Activated CD8-positive, alpha-beta memory T cell treated with anti-CD3 and anti-CD28 coated beads, Interleukin-2, amount 50 U/mL, for 4 hours (primary cell): ENCODE results near the gene NCBP1.

Experiments used
- DNase-seq: peaks from one replicate; pipeline ENCODE4 v3.0.0-alpha.2; 2020

The NCBP1 gene

DNA sequence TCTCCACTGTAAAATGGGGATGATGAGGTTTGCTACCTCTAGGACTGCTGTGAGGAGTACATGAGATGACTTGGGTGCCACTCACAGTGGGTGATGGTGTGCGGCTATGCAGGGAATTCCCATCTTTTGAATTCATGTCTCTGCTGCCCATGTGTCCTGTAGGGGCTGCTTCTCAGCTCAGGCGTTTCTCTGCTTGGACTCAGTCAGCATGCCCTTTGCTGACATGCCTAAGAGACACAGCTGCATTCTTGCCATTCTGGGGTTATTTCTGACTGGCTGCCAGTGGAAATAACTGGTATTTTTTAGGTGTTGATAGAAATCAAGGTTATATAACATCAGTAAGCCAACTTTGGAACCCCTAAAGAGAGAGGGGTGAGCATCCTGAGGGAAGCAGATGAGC lies 87.8 kb downstream of the NCBP1 start:
- DNase-seq = no peak

DNA sequence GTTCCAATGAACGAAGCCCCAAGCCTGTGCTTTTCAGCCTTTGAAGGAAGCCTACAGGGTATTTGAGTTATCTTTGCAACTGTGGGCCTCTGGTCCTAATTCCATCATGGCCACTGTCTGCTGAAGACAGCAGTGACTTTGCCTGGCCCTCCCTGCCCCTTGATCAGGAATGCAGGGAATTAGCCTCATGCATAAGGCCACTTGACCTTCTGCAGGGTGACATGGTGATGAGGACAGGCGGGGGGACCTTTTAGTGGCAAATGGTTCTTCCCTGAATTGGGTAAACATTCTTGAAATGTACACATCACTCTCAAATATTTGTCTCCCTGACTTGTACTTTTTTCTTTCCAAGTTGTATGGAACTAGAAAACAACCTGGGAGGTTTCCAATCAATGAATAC lies 88.7 kb downstream of the NCBP1 start:
- DNase-seq = no peak
